HG02970 (cell line): ENCODE measurements around the gene SHTN1.

ENCODE experiments used
- ATAC-seq: cut with Tn5 transposase; IDR thresholded peaks from one replicate; pipeline ENCODE4 v1.9.1; 2021; ENCODE audit warnings: mild to moderate bottlenecking, moderate library complexity, moderate number of reproducible peaks; ENCODE audit not compliant: unreplicated experiment, low FRiP score

The SHTN1 gene

GRCh38 chr10:116838143-116838725 lies 166.8 kb downstream of the SHTN1 start:
- ATAC-seq: peak; percentile 57

DNA sequence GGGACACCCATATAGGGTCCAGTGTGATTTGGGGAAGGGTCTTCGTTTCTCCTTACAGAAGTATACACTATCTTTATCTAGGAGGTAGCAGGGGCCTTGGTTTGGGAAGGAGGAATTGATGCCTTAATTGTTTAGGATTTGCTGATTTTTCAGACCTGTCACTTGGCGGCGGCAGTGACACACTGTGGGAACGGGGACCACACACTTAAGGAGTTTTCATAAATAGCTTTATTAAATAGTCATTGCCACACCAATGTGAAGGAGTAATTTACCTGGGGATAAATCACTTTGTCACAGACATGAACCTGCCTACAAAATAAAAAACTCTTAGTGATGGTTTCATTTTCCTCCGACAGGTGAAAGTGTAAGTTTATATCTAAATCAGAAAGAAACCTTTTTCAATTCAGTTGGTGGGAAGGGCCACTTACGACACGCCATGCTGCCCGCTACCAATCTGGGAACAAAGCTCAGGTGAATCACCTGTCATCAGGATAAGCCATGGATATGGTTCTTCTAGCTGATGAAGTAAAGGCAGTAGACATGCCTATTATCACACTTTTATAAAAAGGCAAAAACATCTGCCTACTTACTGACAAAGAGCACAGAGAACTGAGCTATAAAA lies 168.0 kb downstream of the SHTN1 start:
- no peak for ATAC-seq

DNA sequence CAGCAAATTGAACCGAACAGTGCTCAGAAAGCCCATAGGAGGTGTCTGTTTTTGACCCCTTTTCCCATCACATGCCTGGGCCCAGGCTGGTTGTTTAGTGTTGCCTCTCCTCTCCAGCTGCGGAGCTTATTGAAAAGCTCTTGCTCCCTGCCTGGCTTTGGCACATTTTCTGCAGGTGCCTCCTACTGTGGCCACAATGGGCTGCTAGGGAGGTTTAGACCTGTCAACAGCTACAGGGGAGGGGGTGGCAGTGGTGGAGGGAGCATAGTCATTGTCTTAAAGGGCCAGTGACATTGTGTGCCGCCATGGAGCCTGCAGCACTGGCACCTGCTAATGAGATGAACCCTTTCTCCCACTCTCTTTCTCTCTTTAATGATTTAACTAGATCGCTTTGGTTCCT lies 168.9 kb downstream of the SHTN1 start:
- ATAC-seq: no peak

DNA sequence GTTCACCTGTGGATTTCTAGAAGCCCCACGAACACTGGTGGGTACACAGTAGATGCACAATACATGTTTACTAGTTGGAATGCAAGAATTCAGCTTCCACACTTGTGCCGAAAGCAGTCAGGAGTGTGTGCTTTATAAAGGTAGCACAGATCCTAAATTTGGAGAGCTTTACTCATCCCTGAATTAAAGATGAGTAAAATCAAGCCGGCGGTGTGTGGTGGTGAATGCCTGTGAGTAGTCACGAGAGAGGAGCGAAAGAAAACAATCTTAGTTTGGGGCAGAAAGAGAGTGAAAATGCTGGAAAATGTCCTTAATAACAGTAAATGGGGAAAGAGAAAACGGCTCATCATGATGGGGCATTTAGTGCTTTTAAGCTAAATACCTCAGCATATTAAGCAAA lies 169.3 kb downstream of the SHTN1 start:
- ATAC-seq: no peak

GRCh38 chr10:116833986-116834985 lies 170.7 kb downstream of the SHTN1 start:
- no peak for ATAC-seq

GRCh38 chr10:116831790-116832189 lies 173.2 kb downstream of the SHTN1 start:
- ATAC-seq: no peak
